Parathyroid adenoma (tissue), 2 donors: ENCODE results near the gene NLGN1.

ENCODE experiments used
- H2AFZ ChIP-seq: fragments of 300-600 bp; sonication (generic); one replicate; pipeline ENCODE4 v1.7.0; 2017; ENCODE audit warnings: antibody characterized with exemption, mild to moderate bottlenecking
- H3K27ac ChIP-seq: fragments of 300-600 bp; sonication (generic); one replicate; pipeline ENCODE4 v1.7.0; 2017
- H3K27me3 ChIP-seq: fragments of 300-600 bp; sonication (generic); one replicate; pipeline ENCODE4 v1.7.0; 2017; ENCODE audit warnings: low read length; ENCODE audit not compliant: control insufficient read depth, insufficient read depth
- H3K36me3 ChIP-seq: fragments of 300-600 bp; sonication (generic); one replicate; pipeline ENCODE4 v1.7.0; 2017; ENCODE audit warnings: low read length; ENCODE audit not compliant: control insufficient read depth, insufficient read depth
- H3K4me1 ChIP-seq: fragments of 300-600 bp; sonication (generic); one replicate; pipeline ENCODE4 v1.7.0; 2017; ENCODE audit warnings: control low read depth
- H3K4me2 ChIP-seq: fragments of 300-600 bp; sonication (generic); one replicate; pipeline ENCODE4 v1.7.0; 2017; ENCODE audit warnings: low read length
- H3K4me3 ChIP-seq: fragments of 300-600 bp; sonication (generic); one replicate; pipeline ENCODE4 v1.7.0; 2017; ENCODE audit warnings: low read depth, low read length
- H3K79me2 ChIP-seq: fragments of 300-600 bp; sonication (generic); one replicate; pipeline ENCODE4 v1.7.0; 2017; ENCODE audit warnings: control low read depth
- H3K9ac ChIP-seq: fragments of 300-600 bp; sonication (generic); one replicate; pipeline ENCODE4 v1.7.0; 2017; ENCODE audit warnings: mild to moderate bottlenecking
- H3K9me3 ChIP-seq: fragments of 300-600 bp; sonication (generic); one replicate; pipeline ENCODE4 v1.7.0; 2017; ENCODE audit warnings: low read length; ENCODE audit not compliant: control insufficient read depth
- TF ChIP-seq, protein P1 (sequence below): fragments of 300-600 bp; sonication (generic); IDR thresholded peaks from one replicate; pipeline ENCODE4 v1.7.0; 2017; ENCODE audit warnings: antibody characterized with exemption, mild to moderate bottlenecking
- donor health status: primary hyperparathyroidism.

NLGN1 gene

GRCh38 chr3:174020156-174020555, 622.6 kb downstream of the NLGN1 start:
- Histone ChIP-seq H3K9me3 (no peaks in the 10 kb centered on the region), H3K4me2 (no peak overlapping the region)
- TF ChIP-seq, protein P1, sequence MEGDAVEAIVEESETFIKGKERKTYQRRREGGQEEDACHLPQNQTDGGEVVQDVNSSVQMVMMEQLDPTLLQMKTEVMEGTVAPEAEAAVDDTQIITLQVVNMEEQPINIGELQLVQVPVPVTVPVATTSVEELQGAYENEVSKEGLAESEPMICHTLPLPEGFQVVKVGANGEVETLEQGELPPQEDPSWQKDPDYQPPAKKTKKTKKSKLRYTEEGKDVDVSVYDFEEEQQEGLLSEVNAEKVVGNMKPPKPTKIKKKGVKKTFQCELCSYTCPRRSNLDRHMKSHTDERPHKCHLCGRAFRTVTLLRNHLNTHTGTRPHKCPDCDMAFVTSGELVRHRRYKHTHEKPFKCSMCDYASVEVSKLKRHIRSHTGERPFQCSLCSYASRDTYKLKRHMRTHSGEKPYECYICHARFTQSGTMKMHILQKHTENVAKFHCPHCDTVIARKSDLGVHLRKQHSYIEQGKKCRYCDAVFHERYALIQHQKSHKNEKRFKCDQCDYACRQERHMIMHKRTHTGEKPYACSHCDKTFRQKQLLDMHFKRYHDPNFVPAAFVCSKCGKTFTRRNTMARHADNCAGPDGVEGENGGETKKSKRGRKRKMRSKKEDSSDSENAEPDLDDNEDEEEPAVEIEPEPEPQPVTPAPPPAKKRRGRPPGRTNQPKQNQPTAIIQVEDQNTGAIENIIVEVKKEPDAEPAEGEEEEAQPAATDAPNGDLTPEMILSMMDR: no peak

DNA sequence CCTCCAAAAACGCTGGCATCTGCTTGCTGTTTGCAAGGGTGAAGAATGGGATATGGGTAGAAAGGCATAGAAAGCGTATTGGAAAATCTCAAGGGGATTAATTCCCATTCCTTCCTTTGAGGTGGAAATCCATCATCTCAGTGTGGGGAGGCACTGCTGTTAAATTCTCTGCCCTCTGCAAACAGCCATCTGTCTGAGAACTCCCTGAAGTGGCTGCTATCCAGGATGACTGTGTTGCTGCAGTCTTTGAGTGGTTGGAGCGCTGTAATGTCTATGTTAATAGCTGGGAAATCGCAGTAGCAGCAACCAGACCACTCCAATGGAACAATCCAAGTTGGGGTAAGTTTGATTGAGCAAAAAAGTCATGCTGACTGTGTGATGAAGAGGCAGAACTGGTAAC, 625.9 kb downstream of the NLGN1 start:
- H3K36me3 ChIP-seq: no peaks in the 10 kb centered on the region
- H3K4me3 ChIP-seq: no peak overlapping the region
- H3K79me2 ChIP-seq: no peaks in the 10 kb centered on the region
- H3K4me1 ChIP-seq: no peaks in the 10 kb centered on the region
- TF ChIP-seq, protein P1: no peak
- H3K9ac ChIP-seq: no peak overlapping the region
- no peak overlapping the region for H2AFZ ChIP-seq
- no peaks in the 10 kb centered on the region for H3K9me3 ChIP-seq
- no peaks in the 10 kb centered on the region for H3K27me3 ChIP-seq
- H3K27ac ChIP-seq: no peak overlapping the region
- no peak overlapping the region for H3K4me2 ChIP-seq

More at GRCh38 chr3:174020156-174020555, 622.6 kb downstream of the NLGN1 start:
- H3K27me3 ChIP-seq: no peaks in the 10 kb centered on the region
- H3K4me3 ChIP-seq: no peak overlapping the region
- no peak overlapping the region for H3K9ac ChIP-seq
- no peak overlapping the region for H2AFZ ChIP-seq
- H3K36me3 ChIP-seq: no peaks in the 10 kb centered on the region
- no peaks in the 10 kb centered on the region for H3K79me2 ChIP-seq
- no peaks in the 10 kb centered on the region for H3K4me1 ChIP-seq
- H3K27ac ChIP-seq: no peak overlapping the region

DNA sequence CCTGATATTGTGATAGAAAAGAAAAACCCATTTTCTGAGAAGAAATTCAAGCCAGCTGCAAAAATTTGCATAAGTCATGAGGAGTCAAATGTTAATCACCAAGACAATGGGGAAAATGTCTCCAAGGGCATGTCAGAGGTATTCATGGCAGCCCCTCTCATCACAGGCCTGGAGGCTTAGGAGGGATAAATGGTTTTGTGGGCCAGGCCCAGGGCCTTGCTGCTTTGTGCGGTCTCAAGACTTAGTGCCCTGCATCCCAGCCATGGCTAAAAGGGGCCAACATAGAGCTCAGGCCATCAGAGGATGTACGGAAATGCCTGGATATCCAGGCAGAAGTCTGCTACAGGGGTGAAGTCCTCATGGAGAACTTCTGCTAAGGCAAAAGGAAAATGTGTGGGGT, 631.1 kb downstream of the NLGN1 start:
- Histone ChIP-seq H3K9ac (no peak overlapping the region), H3K27me3 (no peaks in the 10 kb centered on the region), H3K79me2 (no peaks in the 10 kb centered on the region), H3K27ac (no peak overlapping the region), H3K4me1 (no peaks in the 10 kb centered on the region), H3K9me3 (no peaks in the 10 kb centered on the region), H3K4me2 (no peak overlapping the region), H2AFZ (no peak overlapping the region), H3K36me3 (no peaks in the 10 kb centered on the region), H3K4me3 (no peak overlapping the region)
- TF ChIP-seq, protein P1: no peak

DNA sequence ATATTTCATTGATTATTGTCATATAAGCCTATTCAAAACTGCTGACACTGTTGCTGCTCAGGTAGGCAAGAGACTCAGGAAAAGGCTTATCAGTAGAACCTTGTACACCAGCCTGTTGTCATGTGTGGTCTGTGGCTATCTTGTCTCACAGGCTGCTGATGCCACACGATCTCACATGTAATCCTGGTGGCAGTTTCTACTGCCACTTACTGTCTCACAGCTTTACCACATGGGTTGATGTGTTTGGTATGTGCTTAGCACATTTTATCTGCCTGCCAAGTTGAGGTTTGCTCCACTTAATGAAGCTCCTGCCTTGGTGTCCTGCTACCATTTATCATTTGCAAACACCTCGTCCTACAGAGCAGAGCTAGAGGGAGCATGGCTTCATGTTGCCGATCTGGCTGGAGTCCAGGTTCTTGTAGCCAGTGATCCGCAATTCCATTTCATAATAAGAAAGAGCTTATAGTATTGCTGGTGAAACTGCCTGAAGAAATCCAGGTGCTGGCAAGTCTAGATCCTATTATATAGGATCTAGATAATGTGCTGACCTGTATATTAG, 637.9 kb downstream of the NLGN1 start:
- no peak overlapping the region for H3K27ac ChIP-seq
- H2AFZ ChIP-seq: no peak overlapping the region
- no peaks in the 10 kb centered on the region for H3K27me3 ChIP-seq
- H3K9ac ChIP-seq: no peak overlapping the region
- no peaks in the 10 kb centered on the region for H3K9me3 ChIP-seq
- no peaks in the 10 kb centered on the region for H3K36me3 ChIP-seq
- no peaks in the 10 kb centered on the region for H3K79me2 ChIP-seq
- TF ChIP-seq, protein P1: no peak
- H3K4me3 ChIP-seq: no peak overlapping the region
- H3K4me2 ChIP-seq: no peak overlapping the region
- no peaks in the 10 kb centered on the region for H3K4me1 ChIP-seq

GRCh38 chr3:174046311-174046710, 648.8 kb downstream of the NLGN1 start:
- Histone ChIP-seq H3K27me3 (no peaks in the 10 kb centered on the region), H3K9ac (no peak overlapping the region), H3K4me2 (no peak overlapping the region), H2AFZ (no peak overlapping the region), H3K9me3 (no peaks in the 10 kb centered on the region), H3K79me2 (no peaks in the 10 kb centered on the region), H3K27ac (no peak overlapping the region), H3K4me1 (no peaks in the 10 kb centered on the region), H3K4me3 (no peak overlapping the region), H3K36me3 (no peaks in the 10 kb centered on the region)
- TF ChIP-seq, protein P1: no peak
